Uterus (tissue), 4 donors: ENCODE data around the gene GPR176. TPM values are rescaled to one million over a fixed set of nuclear protein-coding genes. Genes with fewer than 3 reads are reported as not detected.

Experiments used
- DNase-seq, 2 donors: peaks; one replicate each; pipeline ENCODE4 v3.0.0-alpha.2; 2019 to 2020
- H3K27ac ChIP-seq, 2 donors: fragments of 200-600 bp; sonication (generic); 1 replicate in 1 of 2; 2 replicates in 1 of 2; pipeline ENCODE4 v1.5.1; 2016 to 2018
- H3K27me3 ChIP-seq, 2 donors: fragments of 200-600 bp; sonication (generic); one replicate each; pipeline ENCODE4 v1.5.1; 2018 to 2019; ENCODE audit warnings: control low read depth in 1 of 2
- H3K36me3 ChIP-seq, 2 donors: fragments of 200-600 bp; sonication (generic); one replicate each; pipeline ENCODE4 v1.5.1; 2019; ENCODE audit warnings: control low read depth in 1 of 2
- H3K4me1 ChIP-seq, 2 donors: fragments of 200-600 bp; sonication (generic); one replicate each; pipeline ENCODE4 v1.5.1; 2018 to 2019; ENCODE audit warnings: control low read depth in 1 of 2
- H3K4me3 ChIP-seq, 2 donors: fragments of 200-600 bp; sonication (generic); 1 replicate in 1 of 2; 2 replicates in 1 of 2; pipeline ENCODE4 v1.5.1; 2018 to 2019; ENCODE audit warnings: mild to moderate bottlenecking in 1 of 2
- H3K9me3 ChIP-seq, 2 donors: fragments of 200-600 bp; sonication (generic); one replicate each; pipeline ENCODE4 v1.5.1; 2019; ENCODE audit warnings: control low read depth in 1 of 2
- POLR2A ChIP-seq, 2 donors: fragments of 450-650 bp; IDR thresholded peaks; one replicate each; pipeline ENCODE4 v1.6.1; 2016; ENCODE audit warnings: antibody characterized with exemption in 2 of 2, mild to moderate bottlenecking in 1 of 2, moderate library complexity in 1 of 2
- intact Hi-C: fragments of 100-400 bp; cut with DNase I; formaldehyde crosslinking; loops from one replicate; pipeline ENCODE4 v1.15.1; 2023; ENCODE audit warnings: low total_unique reads
- total RNA-seq, 4 donors: library from RNA; depleted of rRNA in 3 of 4; stranded (reverse); fragments of >200 nt in 3 of 4; gene quantifications; one replicate each; pipeline versions ENCODE4 v1.1.0 to v1.2.4, GENCODE V29; 2014 to 2023
- TF ChIP-seq, protein P1 (sequence below), 4 experiments: fragments of 200-600 bp in 2 of 4; fragments of 450-650 bp in 2 of 4; sonication (generic) in 2 of 4; IDR thresholded peaks; one replicate each; pipeline ENCODE4 v1.5.1; 2016 to 2019; ENCODE audit warnings: antibody characterized with exemption in 4 of 4, mild to moderate bottlenecking in 2 of 4, moderate library complexity in 1 of 4
- donor health status: DM: yes; HTN: yes; CAD: no.

GPR176 gene
- total RNA-seq, 4 donors from 2014 or later = 5.5 to 11.8 (median 7.1) TPM

- intact Hi-C loops = no loop called here
- H3K4me1 ChIP-seq = no peaks in the 10 kb centered on the region
- TF ChIP-seq, protein P1, sequence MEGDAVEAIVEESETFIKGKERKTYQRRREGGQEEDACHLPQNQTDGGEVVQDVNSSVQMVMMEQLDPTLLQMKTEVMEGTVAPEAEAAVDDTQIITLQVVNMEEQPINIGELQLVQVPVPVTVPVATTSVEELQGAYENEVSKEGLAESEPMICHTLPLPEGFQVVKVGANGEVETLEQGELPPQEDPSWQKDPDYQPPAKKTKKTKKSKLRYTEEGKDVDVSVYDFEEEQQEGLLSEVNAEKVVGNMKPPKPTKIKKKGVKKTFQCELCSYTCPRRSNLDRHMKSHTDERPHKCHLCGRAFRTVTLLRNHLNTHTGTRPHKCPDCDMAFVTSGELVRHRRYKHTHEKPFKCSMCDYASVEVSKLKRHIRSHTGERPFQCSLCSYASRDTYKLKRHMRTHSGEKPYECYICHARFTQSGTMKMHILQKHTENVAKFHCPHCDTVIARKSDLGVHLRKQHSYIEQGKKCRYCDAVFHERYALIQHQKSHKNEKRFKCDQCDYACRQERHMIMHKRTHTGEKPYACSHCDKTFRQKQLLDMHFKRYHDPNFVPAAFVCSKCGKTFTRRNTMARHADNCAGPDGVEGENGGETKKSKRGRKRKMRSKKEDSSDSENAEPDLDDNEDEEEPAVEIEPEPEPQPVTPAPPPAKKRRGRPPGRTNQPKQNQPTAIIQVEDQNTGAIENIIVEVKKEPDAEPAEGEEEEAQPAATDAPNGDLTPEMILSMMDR (IDR thresholded peaks at IDR 0.05) = no peak
- TF ChIP-seq POLR2A (IDR thresholded peaks at IDR 0.05) = no peak
- no peaks in the 10 kb centered on the region for H3K9me3 ChIP-seq
- H3K27ac ChIP-seq = no peak overlapping the region
- no peaks in the 10 kb centered on the region for H3K36me3 ChIP-seq
- no peak overlapping the region for H3K4me3 ChIP-seq
- H3K27me3 ChIP-seq = no peaks in the 10 kb centered on the region
- no peak for DNase-seq
Observed at GRCh38 chr15:39796601-39797000, 123.5 kb downstream of the GPR176 start.

GRCh38 chr15:39795486-39795885 lies 124.6 kb downstream of the GPR176 start:
- no peak overlapping the region for H3K4me3 ChIP-seq
- H3K36me3 ChIP-seq = no peaks in the 10 kb centered on the region
- H3K27ac ChIP-seq = no peak overlapping the region
- TF ChIP-seq POLR2A (IDR thresholded peaks at IDR 0.05) = no peak
- TF ChIP-seq, protein P1 (IDR thresholded peaks at IDR 0.05) = no peak
- intact Hi-C loops = no loop called here
- no peaks in the 10 kb centered on the region for H3K4me1 ChIP-seq
- H3K27me3 ChIP-seq = no peaks in the 10 kb centered on the region
- no peaks in the 10 kb centered on the region for H3K9me3 ChIP-seq
- no peak for DNase-seq

DNA sequence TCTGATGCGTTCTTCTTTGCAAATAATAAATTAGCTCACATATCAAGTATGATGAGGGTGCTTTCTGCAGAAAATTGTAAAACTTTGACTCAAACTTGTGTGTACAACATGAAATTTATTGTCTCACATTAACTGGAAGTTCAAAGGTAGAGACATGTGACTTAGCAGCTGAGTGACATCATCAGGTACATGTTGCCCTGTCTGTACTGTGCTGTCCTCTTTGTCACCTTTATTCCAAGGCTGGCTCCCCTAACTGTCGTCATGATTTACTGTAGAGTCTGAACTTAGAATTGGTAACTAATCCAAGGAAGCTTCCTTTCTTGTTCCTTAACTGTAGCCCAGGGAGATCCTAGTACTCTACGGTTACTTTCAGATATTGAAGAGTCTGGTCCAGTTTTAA lies 125.1 kb downstream of the GPR176 start:
- Histone ChIP-seq H3K9me3 (no peaks in the 10 kb centered on the region), H3K27ac (no peak overlapping the region), H3K36me3 (no peaks in the 10 kb centered on the region), H3K27me3 (no peaks in the 10 kb centered on the region), H3K4me3 (no peak overlapping the region), H3K4me1 (no peaks in the 10 kb centered on the region)
- TF ChIP-seq, protein P1 (IDR thresholded peaks at IDR 0.05) = no peak
- TF ChIP-seq POLR2A (IDR thresholded peaks at IDR 0.05) = no peak
- DNase-seq = no peak
- intact Hi-C loops = no loop called here

DNA sequence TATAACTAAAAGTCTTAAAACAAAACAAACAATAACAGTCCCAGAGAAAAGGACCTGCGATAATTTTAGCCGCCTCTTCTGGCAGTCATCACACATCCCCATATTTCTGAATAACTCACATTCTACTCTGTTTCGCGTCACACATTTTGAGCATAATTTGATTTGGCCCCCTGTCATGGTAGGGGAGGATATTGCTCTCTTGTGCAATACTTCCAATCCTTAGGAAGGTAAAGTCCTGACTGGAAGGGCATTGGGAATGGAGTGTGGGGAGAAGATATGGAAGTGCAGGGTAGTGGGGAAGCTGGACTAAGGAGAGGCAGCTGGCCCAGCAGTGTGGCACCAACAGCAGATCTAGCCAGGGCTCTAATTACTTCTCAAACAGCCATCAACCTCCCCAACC lies 126.1 kb downstream of the GPR176 start:
- intact Hi-C loops = no loop called here
- Histone ChIP-seq H3K36me3 (no peaks in the 10 kb centered on the region), H3K4me3 (no peak overlapping the region), H3K4me1 (no peaks in the 10 kb centered on the region), H3K27me3 (no peaks in the 10 kb centered on the region), H3K27ac (no peak overlapping the region), H3K9me3 (no peaks in the 10 kb centered on the region)
- TF ChIP-seq, protein P1 (IDR thresholded peaks at IDR 0.05) = no peak
- no peak for TF ChIP-seq POLR2A (IDR thresholded peaks at IDR 0.05)
- DNase-seq = no peak

GRCh38 chr15:39792844-39793335 lies 127.2 kb downstream of the GPR176 start:
- Histone ChIP-seq H3K4me3 (no peak overlapping the region), H3K27ac (no peak overlapping the region), H3K4me1 (no peaks in the 10 kb centered on the region), H3K9me3 (no peaks in the 10 kb centered on the region), H3K27me3 (no peaks in the 10 kb centered on the region), H3K36me3 (no peaks in the 10 kb centered on the region)
- no peak for TF ChIP-seq POLR2A (IDR thresholded peaks at IDR 0.05)
- TF ChIP-seq, protein P1 (IDR thresholded peaks at IDR 0.05) = no peak
- DNase-seq = no peak
- intact Hi-C loops = no loop called here
